AG10803 (cell line): Measurements from ENCODE around the gene IL36B.

Experiments used
- DNase-seq: peaks from one replicate; pipeline ENCODE4 v3.0.0; 2010; ENCODE audit warnings: low read depth
- H3K4me3 ChIP-seq: 2 replicates; pipeline ENCODE4 v1.5.1; 2011; ENCODE audit warnings: mild to moderate bottlenecking, low read length, control low read depth
- TF ChIP-seq, protein P1 (sequence below): conservative IDR thresholded peaks from 2 replicates; pipeline ENCODE4 v1.5.1; 2011; ENCODE audit warnings: mild to moderate bottlenecking, low read length, control low read depth, inconsistent platforms

Gene IL36B

DNA sequence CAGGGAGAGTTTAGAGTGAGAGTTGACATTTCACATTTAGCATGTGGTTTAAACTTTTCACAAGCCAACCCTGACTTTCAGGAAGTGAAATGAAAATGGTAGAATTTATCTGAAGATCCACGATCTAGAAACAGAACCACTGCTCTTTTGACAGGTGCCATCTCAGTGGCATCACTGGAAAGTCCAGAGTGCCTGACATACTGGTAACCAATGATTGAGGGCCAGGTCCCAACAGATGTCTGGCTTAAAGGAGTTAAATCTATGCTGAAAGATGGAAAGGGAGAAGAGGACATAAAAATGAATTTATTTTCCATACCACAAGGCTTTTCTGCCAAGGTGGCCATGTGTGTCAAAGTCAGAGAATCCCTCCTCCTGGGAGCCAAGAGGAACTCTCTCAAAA, 72.1 kb downstream of the IL36B start:
- no peak for DNase-seq
- TF ChIP-seq, protein P1, sequence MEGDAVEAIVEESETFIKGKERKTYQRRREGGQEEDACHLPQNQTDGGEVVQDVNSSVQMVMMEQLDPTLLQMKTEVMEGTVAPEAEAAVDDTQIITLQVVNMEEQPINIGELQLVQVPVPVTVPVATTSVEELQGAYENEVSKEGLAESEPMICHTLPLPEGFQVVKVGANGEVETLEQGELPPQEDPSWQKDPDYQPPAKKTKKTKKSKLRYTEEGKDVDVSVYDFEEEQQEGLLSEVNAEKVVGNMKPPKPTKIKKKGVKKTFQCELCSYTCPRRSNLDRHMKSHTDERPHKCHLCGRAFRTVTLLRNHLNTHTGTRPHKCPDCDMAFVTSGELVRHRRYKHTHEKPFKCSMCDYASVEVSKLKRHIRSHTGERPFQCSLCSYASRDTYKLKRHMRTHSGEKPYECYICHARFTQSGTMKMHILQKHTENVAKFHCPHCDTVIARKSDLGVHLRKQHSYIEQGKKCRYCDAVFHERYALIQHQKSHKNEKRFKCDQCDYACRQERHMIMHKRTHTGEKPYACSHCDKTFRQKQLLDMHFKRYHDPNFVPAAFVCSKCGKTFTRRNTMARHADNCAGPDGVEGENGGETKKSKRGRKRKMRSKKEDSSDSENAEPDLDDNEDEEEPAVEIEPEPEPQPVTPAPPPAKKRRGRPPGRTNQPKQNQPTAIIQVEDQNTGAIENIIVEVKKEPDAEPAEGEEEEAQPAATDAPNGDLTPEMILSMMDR: no peak
- H3K4me3 ChIP-seq: no peak overlapping the region

DNA sequence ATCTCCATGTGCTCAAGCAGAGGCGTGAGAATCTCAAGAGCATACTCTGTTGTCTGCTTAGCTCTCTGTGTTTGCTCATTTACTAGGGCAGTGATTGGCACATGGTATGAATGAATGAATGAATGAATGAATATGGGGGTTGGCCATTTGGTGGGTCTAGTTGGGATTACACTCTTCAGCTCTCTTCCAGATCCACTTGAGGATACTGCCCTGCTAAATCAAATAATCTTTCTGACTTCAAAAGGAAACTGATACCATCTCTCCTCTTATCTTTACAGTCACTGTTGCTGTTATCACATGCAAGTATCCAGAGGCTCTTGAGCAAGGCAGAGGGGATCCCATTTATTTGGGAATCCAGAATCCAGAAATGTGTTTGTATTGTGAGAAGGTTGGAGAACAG, 72.9 kb downstream of the IL36B start:
- TF ChIP-seq, protein P1: no peak
- no peak for DNase-seq
- H3K4me3 ChIP-seq: no peak overlapping the region

DNA sequence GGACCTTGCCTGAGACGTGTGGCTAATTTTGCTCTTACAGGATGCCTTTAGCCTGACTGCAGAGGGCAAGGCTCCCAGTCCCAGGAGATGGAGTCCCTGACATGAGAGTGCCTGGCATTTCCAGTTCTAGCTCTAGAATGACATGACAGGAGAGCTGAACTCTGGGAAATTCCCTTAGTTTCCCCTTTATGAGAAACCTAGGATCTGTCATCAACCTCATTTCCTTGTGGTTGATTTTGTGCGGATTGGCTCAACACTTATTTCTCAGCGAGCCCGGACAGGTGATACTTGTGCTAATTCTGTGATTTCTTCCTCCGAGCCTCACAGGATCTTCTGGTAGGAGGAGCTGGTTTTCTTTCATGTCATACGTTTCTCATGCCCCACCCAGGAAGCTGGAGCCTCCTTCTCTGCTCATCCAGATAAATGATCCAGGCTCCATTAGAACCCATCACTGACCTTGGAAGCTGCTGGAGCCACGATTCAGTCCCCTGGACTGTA, 75.1 kb downstream of the IL36B start, which contains the start of gene IL36G:
IL36G (plus strand) TSS at position 448 of the 498 bp plus-strand sequence. CDS start 633 bp downstream, outside the sequence.
- DNase-seq: no peak
- H3K4me3 ChIP-seq: no peak within 1 kb of the TSS
- TF ChIP-seq, protein P1: no peak
